Measurements from ENCODE around the gene SERPING1.

- TF ChIP-seq CTCF (conservative IDR thresholded peaks at IDR 0.05) (no peak), ZFX (IDR thresholded peaks at IDR 0.05) (no peak)
These were observed 45.5 kb upstream of the SERPING1 start for GRCh38 chr11:57551941-57552340.
